Esophagus muscularis mucosa (tissue), 4 donors: ENCODE data around the gene HABP2.

ENCODE experiments used
- CTCF ChIP-seq, 3 experiments: fragments of 200-600 bp in 2 of 3; fragments of 450-650 bp in 1 of 3; sonication (generic) in 2 of 3; IDR thresholded peaks; one replicate each; pipeline ENCODE4 v1.5.1; 2017 to 2019; ENCODE audit warnings: antibody characterized with exemption in 3 of 3, mild to moderate bottlenecking in 2 of 3, moderate library complexity in 1 of 3
- EP300 ChIP-seq: sonication (generic); formaldehyde crosslinking; IDR thresholded peaks from one replicate; pipeline ENCODE4 v1.6.1; 2017; ENCODE audit warnings: antibody characterized with exemption
- POLR2A ChIP-seq: fragments of 450-650 bp; IDR thresholded peaks from one replicate; pipeline ENCODE4 v1.6.1; 2017; ENCODE audit warnings: antibody characterized with exemption, moderate library complexity, mild to moderate bottlenecking, low read depth
- POLR2AphosphoS5 ChIP-seq, 2 donors: sonication (generic); formaldehyde crosslinking; IDR thresholded peaks; one replicate each; pipeline ENCODE4 v1.6.1; 2017; ENCODE audit warnings: antibody characterized with exemption in 2 of 2

DNA sequence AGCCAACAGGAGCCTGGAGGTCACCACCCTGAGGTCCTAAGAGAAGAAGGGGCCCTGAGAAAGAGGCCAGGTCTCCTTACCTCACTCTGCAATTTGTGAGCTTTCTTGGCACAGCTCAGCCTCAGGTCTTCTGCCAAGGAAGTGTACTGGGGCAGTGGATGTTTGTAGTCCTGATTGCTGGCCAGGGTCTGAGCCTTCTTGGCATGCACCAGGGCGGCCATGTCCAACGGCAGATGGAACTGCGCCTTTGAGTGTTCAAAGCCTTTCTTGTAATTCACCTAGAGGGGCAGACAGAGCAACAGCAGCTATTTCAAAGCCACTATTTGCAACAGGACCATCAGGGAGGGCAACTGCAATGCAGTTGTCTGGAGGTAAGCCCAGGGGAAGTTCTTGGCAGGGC lies 59.3 kb downstream of the HABP2 start:
- TF ChIP-seq POLR2AphosphoS5 (IDR thresholded peaks at IDR 0.05): no peak
- TF ChIP-seq CTCF (IDR thresholded peaks at IDR 0.05): no peak
- TF ChIP-seq POLR2A: no peak
- TF ChIP-seq EP300: no peak
